ENCODE results near the gene TMC4. TPM values are rescaled to one million over a fixed set of nuclear protein-coding genes. Genes with fewer than 3 reads are reported as not detected.

TMC4 gene
- total and polyA plus RNA-seq, 2 donors (not counting 1 experiment from before 2014, with no cell fraction given), result not detected

GRCh38 chr19:54188215-54188871 is 15.4 kb upstream of the TMC4 start:
- CTCF ChIA-PET, result interaction anchor here (1.1 to 4.7 kb wide), 7 partner anchors 12 to 134 kb away, joined by 3 to 50 read pairs (median 8); partner anchors contain the start of genes LENG1, RPS9 and TMC4
- H4K20me1 ChIP-seq (ENCODE audit: control insufficient read depth, insufficient read depth, low read length, poor library complexity, severe bottlenecking), result peaks cover 19% of the 10 kb centered on the region

More at GRCh38 chr19:54188215-54188871, 15.4 kb upstream of the TMC4 start:
- peak overlapping the region; percentile 83 for H3K9ac ChIP-seq (ENCODE audit: low read length)
- no peak for TF ChIP-seq CTCF (IDR thresholded peaks at IDR 0.05)
- TF ChIP-seq EZH2 (IDR thresholded peaks at IDR 0.05; ENCODE audit: borderline replicate concordance, insufficient read depth, low read depth, low read length, poor library complexity, severe bottlenecking), result no peak
- H3K4me2 ChIP-seq (replicated peaks; ENCODE audit: low read depth, low read length, poor library complexity, severe bottlenecking), result peak overlapping the region; percentile 99
- peaks cover 32% of the 10 kb centered on the region for H3K4me1 Mint-ChIP-seq
- peaks cover 17% of the 10 kb centered on the region for H3K79me2 ChIP-seq (ENCODE audit: control insufficient read depth, insufficient read depth, low read length)
- no peaks in the 10 kb centered on the region for H3K9me3 ChIP-seq (ENCODE audit: control extremely low read depth in 1 of 3, control insufficient read depth in 2 of 3, insufficient read depth in 1 of 3, low read length in 2 of 3)
- POLR2A ChIA-PET, result interaction anchor here (1.0 to 4.5 kb wide), 7 partner anchors 13 to 51 kb away, joined by 3 to 73 read pairs (median 8); partner anchors contain the start of genes CNOT3, LENG1, RPS9 and TMC4
- no peaks in the 10 kb centered on the region for H3K27me3 Mint-ChIP-seq
- H3K27ac Mint-ChIP-seq, result peak overlapping the region; percentile 38
- peak overlapping the region; percentile 80 for H2AFZ ChIP-seq (ENCODE audit: insufficient read depth, low read depth, low read length, poor library complexity, severe bottlenecking)
- peaks cover 18 to 22% of the 10 kb centered on the region in 2 donors for H3K4me1 ChIP-seq (ENCODE audit: control insufficient read depth in 2 of 2, insufficient read depth in 2 of 2, low read length in 2 of 2)
- H3K27me3 ChIP-seq (replicated peaks in 1 of 4; ENCODE audit: control extremely low read depth in 1 of 4, control insufficient read depth in 3 of 4, insufficient read depth in 4 of 4, low read length in 3 of 4), result no peaks in the 10 kb centered on the region
- H3K4me3 Mint-ChIP-seq, result peak overlapping the region; percentile 94
- ATAC-seq (ENCODE audit: low read depth) (no peak), DNase-seq (peak; percentile 50)
- H3K27ac ChIP-seq (ENCODE audit: low read length in 2 of 2), result peak overlapping the region in 1 of 2 donors; percentile 99
- WGBS (ENCODE audit: insufficient coverage), result 15% methylated on average over 7 of the region's 12 CpGs
- intact Hi-C loops (cut with micrococcal nuclease), result loop anchor here (2.0 to 5.0 kb wide), 2 partner anchors 20 to 44 kb away; no protein-coding TSS in a partner anchor
- no peaks in the 10 kb centered on the region for H3K9me3 Mint-ChIP-seq (ENCODE audit: insufficient read depth)
- peaks cover 0 to 7% of the 10 kb centered on the region in 2 experiments for H3K36me3 ChIP-seq (replicated peaks in 1 of 2; ENCODE audit: control extremely low read depth in 1 of 2, control insufficient read depth in 1 of 2, extremely low read depth in 1 of 2, insufficient read depth in 2 of 2, low read length in 1 of 2)
- H3K4me3 ChIP-seq (ENCODE audit: control extremely low read depth in 1 of 5, extremely low read depth in 1 of 5, insufficient read depth in 1 of 5, low read depth in 2 of 5, low read length in 4 of 5), result peak overlapping the region; percentile 3 to 87 (median 81)

Measured in B cell (primary cell).